ENCODE data around the gene RARA.

GRCh38 chr17:40338058-40338457, 29.1 kb downstream of the RARA start:
- TF ChIP-seq CTCF (conservative IDR thresholded peaks at IDR 0.05; ENCODE audit: low read length) (no peak), EZH2phosphoT487 (IDR thresholded peaks at IDR 0.05; ENCODE audit: borderline replicate concordance) (no peak)
